HCT116 (cell line): Measurements from ENCODE around the gene IQCM. TPM values are rescaled to one million over a fixed set of nuclear protein-coding genes. Genes with fewer than 3 reads are reported as not detected.

Experiments used
- ATAC-seq: fragments of 200-7000 bp; cut with Tn5 transposase; 2 replicates; pipeline ENCODE4 v1.9.1; 2020; ENCODE audit warnings: mild to moderate bottlenecking, moderate library complexity
- BruUV-seq: library from RNA; stranded (reverse); fragments of 400-500 nt; replicated peaks from 2 replicates; lab custom pipeline; 2021; lab: Mats Ljungman, UMichigan
- CTCF ChIA-PET: fragments of 300-600 bp; sonication (Branson Sonifier 250); formaldehyde crosslinking; loops from one replicate; lab custom pipeline; 2021; ENCODE audit warnings: antibody characterized with exemption; lab: Charles Lee
- POLR2A ChIA-PET: fragments of 300-600, 350-600 bp; sonication (Branson Sonifier 250); formaldehyde crosslinking; loops from one replicate; lab custom pipeline; 2021; ENCODE audit warnings: antibody characterized with exemption; lab: Charles Lee
- RAD21 ChIA-PET, 2 experiments: fragments of 300-600 bp; sonication (Branson Sonifier 250); formaldehyde crosslinking; loops; one replicate each; lab custom pipeline; 2023; ENCODE audit warnings: low total read pairs in 2 of 2; ENCODE audit not compliant: uncharacterized antibody in 2 of 2, unreplicated experiment in 2 of 2, low non-redundant PET in 1 of 2; lab: Charles Lee
- DNase-seq: peaks from one replicate; pipeline ENCODE4 v3.0.0-alpha.2; 2010; ENCODE audit warnings: low read depth, low spot score
- H2AFZ ChIP-seq: fragments of 200-600 bp; shearing (Covaris generic), sonication (generic); 2 replicates; pipeline ENCODE4 v1.6.1; 2017; ENCODE audit warnings: low read depth, mixed run types, mixed read lengths, antibody characterized with exemption, low read length; ENCODE audit not compliant: poor library complexity, severe bottlenecking
- H3K27ac ChIP-seq: 2 replicates; pipeline ENCODE4 v1.5.1; 2012; ENCODE audit warnings: low read depth, low read length
- H3K27me3 ChIP-seq: fragments of 200-600 bp; sonication (generic); 2 replicates; pipeline ENCODE4 v1.6.1; 2016; ENCODE audit warnings: mixed run types, low read length, mixed read lengths; ENCODE audit not compliant: insufficient read depth
- H3K36me3 ChIP-seq, 2 experiments: fragments of 200-500 bp in 1 of 2; fragments of 200-600 bp in 1 of 2; sonication (Bioruptor generic) in 1 of 2; sonication (generic) in 1 of 2; 2 replicates each; pipeline versions ENCODE4 v1.5.1 to v1.6.1; 2014 to 2016; ENCODE audit warnings: low read length in 2 of 2, inconsistent platforms in 1 of 2, mixed read lengths in 1 of 2, mixed run types in 1 of 2; ENCODE audit not compliant: insufficient read depth in 2 of 2, control insufficient read depth in 1 of 2
- H3K4me1 ChIP-seq, 2 experiments: fragments of 200-600 bp in 1 of 2; sonication (generic) in 1 of 2; 2 replicates each; pipeline versions ENCODE4 v1.5.1 to v1.6.1; 2012 to 2017; ENCODE audit warnings: low read length in 2 of 2, inconsistent platforms in 1 of 2, mild to moderate bottlenecking in 1 of 2, mixed read lengths in 1 of 2, mixed run types in 1 of 2, moderate library complexity in 1 of 2; ENCODE audit not compliant: insufficient read depth in 2 of 2, control insufficient read depth in 1 of 2
- H3K4me2 ChIP-seq: fragments of 200-600 bp; sonication (generic); 2 replicates; pipeline ENCODE4 v1.6.1; 2017; ENCODE audit warnings: mixed run types, low read length, mixed read lengths
- H3K4me3 ChIP-seq, 2 experiments: fragments of 200-600 bp in 1 of 2; sonication (generic) in 1 of 2; replicated peaks in 1 of 2; 2 replicates each; pipeline ENCODE4 v1.5.1; 2011 to 2016; ENCODE audit warnings: low read length in 2 of 2, control low read depth in 1 of 2, low read depth in 1 of 2, mild to moderate bottlenecking in 1 of 2, mixed read lengths in 1 of 2, mixed run types in 1 of 2
- H3K79me2 ChIP-seq: fragments of 200-600 bp; sonication (generic); 2 replicates; pipeline ENCODE4 v1.6.1; 2017; ENCODE audit warnings: mild to moderate bottlenecking, mixed run types, low read length, moderate library complexity, mixed read lengths; ENCODE audit not compliant: insufficient read depth
- H3K9ac ChIP-seq: fragments of 200-600 bp; sonication (generic); 2 replicates; pipeline ENCODE4 v1.6.1; 2016; ENCODE audit warnings: low read length, mixed read lengths
- H3K9me2 ChIP-seq: fragments of 200-600 bp; sonication (generic), shearing (Covaris generic); 2 replicates; pipeline ENCODE4 v1.6.1; 2017; ENCODE audit warnings: mixed run types, mild to moderate bottlenecking, moderate library complexity; ENCODE audit not compliant: insufficient read depth
- H3K9me3 ChIP-seq, 2 experiments: fragments of 200-500 bp in 1 of 2; fragments of 200-600 bp in 1 of 2; sonication (Bioruptor generic) in 1 of 2; sonication (generic) in 1 of 2; 2 replicates each; pipeline ENCODE4 v1.6.1; 2014 to 2017; ENCODE audit warnings: low read length in 2 of 2, mixed read lengths in 2 of 2, inconsistent platforms in 1 of 2, low read depth in 1 of 2, mild to moderate bottlenecking in 1 of 2, mixed run types in 1 of 2, moderate library complexity in 1 of 2; ENCODE audit not compliant: control insufficient read depth in 1 of 2, insufficient read depth in 1 of 2
- H4K20me1 ChIP-seq: fragments of 200-600 bp; sonication (generic), shearing (Covaris generic); 2 replicates; pipeline ENCODE4 v1.6.1; 2017; ENCODE audit warnings: mixed run types, mild to moderate bottlenecking, moderate library complexity; ENCODE audit not compliant: insufficient read depth
- ATF3 ChIP-seq: IDR thresholded peaks from 2 replicates; pipeline ENCODE4 v1.6.1; 2012
- CBX3 ChIP-seq: IDR thresholded peaks from 2 replicates; pipeline ENCODE4 v1.6.1; 2012; ENCODE audit warnings: low read depth
- CEBPB ChIP-seq: IDR thresholded peaks from 2 replicates; pipeline ENCODE4 v1.6.1; 2012; ENCODE audit warnings: low read depth
- CTCF ChIP-seq, 3 experiments: fragments of 200-600 bp in 1 of 3; sonication (generic) in 1 of 3; IDR thresholded peaks in 2 of 3; conservative IDR thresholded peaks in 1 of 3; 2 replicates each; pipeline ENCODE4 v1.5.1; 2012 to 2017; ENCODE audit warnings: low read depth in 2 of 3, low read length in 2 of 3, antibody characterized with exemption in 1 of 3, borderline replicate concordance in 1 of 3, control low read depth in 1 of 3, mild to moderate bottlenecking in 1 of 3, mixed read lengths in 1 of 3, mixed run types in 1 of 3, moderate library complexity in 1 of 3; ENCODE audit not compliant: insufficient read depth in 1 of 3
- EGR1 ChIP-seq: IDR thresholded peaks from 2 replicates; pipeline ENCODE4 v1.6.1; 2012; ENCODE audit warnings: low read depth
- ELF1 ChIP-seq: IDR thresholded peaks from 2 replicates; pipeline ENCODE4 v1.6.1; 2012; ENCODE audit warnings: low read depth, borderline replicate concordance
- EZH2 ChIP-seq: fragments of 200-600 bp; sonication (generic); IDR thresholded peaks from 2 replicates; pipeline ENCODE4 v1.6.1; 2017; ENCODE audit warnings: antibody characterized with exemption, mixed run types
- EZH2phosphoT487 ChIP-seq: fragments of 200-600 bp; IDR thresholded peaks from 2 replicates; pipeline ENCODE4 v1.6.1; 2018; ENCODE audit warnings: antibody characterized with exemption, borderline replicate concordance
- MAX ChIP-seq: IDR thresholded peaks from 2 replicates; pipeline ENCODE4 v1.6.1; 2012
- POLR2AphosphoS5 ChIP-seq: IDR thresholded peaks from 2 replicates; pipeline ENCODE4 v1.6.1; 2011; ENCODE audit warnings: mild to moderate bottlenecking, low read depth, low read length, moderate library complexity
- RAD21 ChIP-seq: IDR thresholded peaks from 2 replicates; pipeline ENCODE4 v1.6.1; 2012; ENCODE audit warnings: low read depth, mild to moderate bottlenecking
- SIN3A ChIP-seq: IDR thresholded peaks from 2 replicates; pipeline ENCODE4 v1.6.1; 2012; ENCODE audit warnings: low read depth
- SRF ChIP-seq: IDR thresholded peaks from 2 replicates; pipeline ENCODE4 v1.6.1; 2012; ENCODE audit warnings: low read depth
- TCF7L2 ChIP-seq: IDR thresholded peaks from 2 replicates; pipeline ENCODE4 v1.7.0; 2011; ENCODE audit warnings: borderline replicate concordance, inconsistent platforms; ENCODE audit not compliant: insufficient read depth, insufficient read length; ENCODE audit errors: extremely low read depth
- YY1 ChIP-seq: IDR thresholded peaks from 2 replicates; pipeline ENCODE4 v1.6.1; 2011; ENCODE audit warnings: low read length, low read depth, moderate library complexity, mild to moderate bottlenecking; ENCODE audit not compliant: insufficient replicate concordance; ENCODE audit errors: extremely low read depth
- ZBTB33 ChIP-seq: IDR thresholded peaks from 2 replicates; pipeline ENCODE4 v1.6.1; 2011; ENCODE audit warnings: mild to moderate bottlenecking, low read length, moderate library complexity; ENCODE audit not compliant: insufficient replicate concordance; ENCODE audit errors: extremely low read depth
- ZFX ChIP-seq: fragments of 450-650 bp; IDR thresholded peaks from 2 replicates; pipeline ENCODE4 v1.6.1; 2017
- ZNF274 ChIP-seq: fragments of 200-500 bp; sonication (Bioruptor generic); IDR thresholded peaks from 2 replicates; pipeline ENCODE4 v1.6.1; 2014; ENCODE audit warnings: mild to moderate bottlenecking, low read depth, low read length, inconsistent platforms
- intact Hi-C: fragments of 100-400 bp; cut with micrococcal nuclease; formaldehyde crosslinking; loops from 2 replicates; pipeline ENCODE4 v1.10.0; 2022
- total RNA-seq: library from RNA; stranded (reverse); gene quantifications from one replicate; pipeline ENCODE4 v1.2.1, GENCODE V29; 2021; ENCODE audit not compliant: unreplicated experiment

Gene IQCM
- total RNA-seq, 1 experiment from 2014 or later: 0.20 TPM

GRCh38 chr4:149493492-149493891 is 322.2 kb downstream of the IQCM start:
- ChIA-PET POLR2A (no interaction called here), RAD21 (no interaction called here), CTCF (no interaction called here)
- no peaks in the 10 kb centered on the region for H3K79me2 ChIP-seq
- no peak overlapping the region for H3K27ac ChIP-seq
- H2AFZ ChIP-seq: no peak overlapping the region
- ATAC-seq (no peak), DNase-seq (no peak)
- H3K9me2 ChIP-seq: no peaks in the 10 kb centered on the region
- TF ChIP-seq MAX (no peak), ELF1 (no peak), SIN3A (no peak), CTCF (IDR thresholded peaks at IDR 0.05 in 2 of 3, conservative IDR thresholded peaks at IDR 0.05 in 1 of 3; ENCODE audit: borderline replicate concordance in 1 of 3, insufficient read depth in 1 of 3, low read depth in 2 of 3, low read length in 2 of 3) (no peak), TCF7L2 (no peak), EZH2 (no peak), SRF (no peak), CEBPB (no peak), YY1 (no peak), EZH2phosphoT487 (no peak), RAD21 (no peak), ZBTB33 (no peak), ZNF274 (no peak), POLR2AphosphoS5 (no peak), ZFX (no peak), CBX3 (no peak), EGR1 (no peak), ATF3 (no peak)
- no peak overlapping the region for H3K9ac ChIP-seq
- no peaks in the 10 kb centered on the region for H3K9me3 ChIP-seq
- no peaks in the 10 kb centered on the region for H3K4me1 ChIP-seq
- no peaks in the 10 kb centered on the region for H4K20me1 ChIP-seq
- intact Hi-C loops: no loop called here
- no peak overlapping the region for H3K4me2 ChIP-seq
- H3K4me3 ChIP-seq: no peak overlapping the region
- no peaks in the 10 kb centered on the region for H3K27me3 ChIP-seq
- BruUV-seq: no TSS peak
- no peaks in the 10 kb centered on the region for H3K36me3 ChIP-seq
